DMS79 (cell line): ENCODE data around the gene ZNF384.

Experiments
- DNase-seq: peaks from one replicate; lab custom pipeline; 2025; lab: John Stamatoyannopoulos, UW

ZNF384 gene

DNA sequence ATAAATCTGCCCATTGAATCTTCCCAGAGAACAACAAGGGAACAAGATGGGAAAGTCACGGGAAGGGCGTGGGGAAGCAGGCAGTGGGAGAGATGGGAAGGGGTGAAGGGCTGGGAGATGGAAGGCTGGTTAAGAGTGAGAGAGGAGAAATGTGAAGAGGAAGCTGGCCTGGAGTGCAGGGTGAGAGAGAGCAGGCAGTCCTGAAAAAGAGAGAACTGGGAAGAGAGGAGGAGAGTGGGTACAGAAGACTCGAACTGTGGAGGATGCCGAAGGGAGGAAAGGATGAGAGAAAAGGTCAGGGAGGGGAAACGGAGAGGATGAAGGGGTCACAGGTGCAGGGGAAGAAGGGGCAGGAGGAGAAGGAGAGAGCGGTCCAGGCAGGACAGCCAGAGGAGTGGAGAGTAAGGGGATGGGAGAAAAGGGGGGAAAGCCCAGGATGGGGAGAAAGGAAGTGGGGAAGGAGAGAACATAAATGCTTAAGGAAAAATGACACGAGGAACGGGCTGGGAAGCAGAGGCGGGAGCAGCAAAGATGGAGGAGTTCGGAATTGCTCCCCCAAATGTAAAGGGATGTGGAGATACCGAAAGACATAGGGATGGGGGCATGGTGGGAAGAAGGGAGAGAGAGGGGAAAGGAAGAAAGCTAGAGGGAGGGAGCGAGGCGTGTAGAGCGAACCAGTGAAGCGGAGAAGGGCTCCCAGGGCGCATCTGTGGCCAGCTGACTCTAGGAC, 10.2 kb upstream of the ZNF384 start:
- no peak for DNase-seq

DNA sequence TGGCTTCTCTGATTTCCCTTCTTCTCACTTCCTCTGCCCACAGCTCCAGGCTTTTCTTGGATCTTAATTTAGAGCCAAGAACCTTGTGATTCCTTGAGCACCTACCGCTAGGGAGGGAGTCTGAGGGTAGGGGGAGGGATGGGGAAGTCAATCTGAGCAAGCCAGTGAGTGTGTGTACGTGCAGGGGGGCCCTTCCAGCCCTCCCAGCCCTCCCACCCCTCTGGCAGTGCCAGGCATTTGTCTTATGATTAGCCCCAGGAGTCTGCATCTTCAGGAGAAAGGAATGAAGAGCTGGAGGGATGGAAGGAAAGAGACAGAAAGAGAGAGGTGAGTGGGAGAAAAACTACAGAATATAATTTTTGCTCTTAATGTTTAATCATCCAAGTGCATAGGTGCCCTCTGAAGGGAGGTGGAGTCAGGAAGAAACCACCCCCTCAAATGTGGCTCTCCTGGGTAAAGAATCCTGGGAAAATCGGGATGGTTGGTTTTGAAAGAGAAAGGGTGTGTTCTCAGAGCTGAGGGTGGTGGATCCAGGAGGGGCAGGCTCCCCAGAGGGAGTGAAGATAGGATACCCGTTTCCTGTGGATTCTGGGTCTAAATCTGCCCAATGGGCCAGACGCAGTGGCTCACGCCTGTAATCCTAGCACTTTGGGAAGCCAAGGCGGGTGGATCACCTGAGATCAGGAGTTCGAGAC, 9.3 kb upstream of the ZNF384 start:
- DNase-seq, result no peak

DNA sequence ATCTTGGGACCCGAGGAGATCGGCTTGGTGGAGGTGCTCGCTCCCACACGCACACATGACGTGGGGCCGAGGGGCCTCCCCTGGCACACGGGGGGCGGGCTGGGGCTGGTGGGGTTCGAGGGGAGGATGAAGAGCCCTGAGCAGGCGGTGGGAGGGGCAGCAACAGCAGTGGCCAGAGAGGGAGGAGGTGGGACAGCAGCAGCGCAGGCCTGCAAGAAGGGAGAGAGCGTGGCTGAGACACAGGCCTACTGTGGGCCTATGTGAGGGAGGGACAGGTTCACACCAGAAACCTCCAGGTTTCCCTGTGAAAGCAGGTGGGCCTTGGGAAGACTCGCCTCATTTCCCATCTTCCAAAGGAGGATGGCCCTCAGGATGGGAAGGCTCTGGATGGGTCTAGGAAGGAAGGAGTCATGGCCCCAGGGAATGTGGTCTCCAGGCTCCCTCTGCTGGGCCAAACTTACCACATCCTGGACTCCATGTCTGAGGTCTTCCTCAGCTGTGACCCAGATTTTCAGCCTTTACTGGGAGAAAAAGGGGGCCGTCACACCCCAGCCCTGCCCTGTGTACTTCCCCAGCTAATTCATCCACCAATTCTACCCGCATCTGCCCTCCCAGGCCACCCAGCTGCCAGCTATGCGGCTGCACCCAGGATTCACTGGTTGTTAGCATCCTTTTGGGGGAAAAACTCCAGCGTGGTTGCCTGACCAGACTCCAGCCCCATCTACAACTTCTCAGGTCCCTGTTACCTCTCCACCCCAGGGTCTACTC, 8.6 kb upstream of the ZNF384 start:
- no peak for DNase-seq

DNA sequence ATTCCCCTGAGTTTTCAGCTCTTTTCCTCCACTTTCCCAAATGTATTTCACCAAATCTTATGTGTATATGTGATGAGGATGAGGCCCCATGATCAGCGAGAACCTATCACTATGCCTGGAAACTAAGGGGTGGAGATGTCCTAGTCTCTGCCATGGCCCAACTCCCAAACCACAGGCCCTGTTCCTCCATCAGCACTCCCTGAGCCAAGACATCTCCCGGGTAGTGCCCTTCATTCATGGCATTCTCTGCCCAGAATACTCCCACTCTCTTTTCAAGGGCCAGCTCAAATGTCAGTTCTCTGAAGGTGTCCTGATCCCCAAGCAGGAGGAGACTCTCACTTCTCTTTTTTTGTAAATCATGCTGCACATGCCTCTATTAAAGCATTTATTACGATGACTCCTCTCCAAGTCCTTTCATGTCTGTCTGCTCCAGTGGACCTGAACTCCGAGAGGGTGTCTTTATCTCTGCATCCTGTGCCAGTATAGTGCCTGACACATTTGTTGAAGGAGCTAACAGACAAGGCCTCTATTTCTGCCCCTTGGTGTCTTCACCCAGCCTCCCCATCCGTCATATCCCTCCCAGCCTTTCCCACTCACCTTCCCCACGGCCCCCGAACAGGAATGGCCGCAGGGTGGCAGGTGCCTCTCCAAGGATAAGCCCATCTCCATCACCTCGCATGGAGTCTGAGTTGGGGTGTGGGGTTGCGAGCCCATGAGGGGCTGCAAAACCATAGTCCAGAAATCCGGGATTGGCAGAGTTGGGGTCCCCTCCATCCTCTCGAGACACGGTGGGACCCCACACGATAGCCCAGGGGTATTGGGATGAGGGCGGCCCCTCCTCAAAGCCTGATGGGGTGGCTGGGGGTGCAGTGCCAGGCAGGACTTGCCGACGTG, 7.8 kb upstream of the ZNF384 start:
- no peak for DNase-seq

DNA sequence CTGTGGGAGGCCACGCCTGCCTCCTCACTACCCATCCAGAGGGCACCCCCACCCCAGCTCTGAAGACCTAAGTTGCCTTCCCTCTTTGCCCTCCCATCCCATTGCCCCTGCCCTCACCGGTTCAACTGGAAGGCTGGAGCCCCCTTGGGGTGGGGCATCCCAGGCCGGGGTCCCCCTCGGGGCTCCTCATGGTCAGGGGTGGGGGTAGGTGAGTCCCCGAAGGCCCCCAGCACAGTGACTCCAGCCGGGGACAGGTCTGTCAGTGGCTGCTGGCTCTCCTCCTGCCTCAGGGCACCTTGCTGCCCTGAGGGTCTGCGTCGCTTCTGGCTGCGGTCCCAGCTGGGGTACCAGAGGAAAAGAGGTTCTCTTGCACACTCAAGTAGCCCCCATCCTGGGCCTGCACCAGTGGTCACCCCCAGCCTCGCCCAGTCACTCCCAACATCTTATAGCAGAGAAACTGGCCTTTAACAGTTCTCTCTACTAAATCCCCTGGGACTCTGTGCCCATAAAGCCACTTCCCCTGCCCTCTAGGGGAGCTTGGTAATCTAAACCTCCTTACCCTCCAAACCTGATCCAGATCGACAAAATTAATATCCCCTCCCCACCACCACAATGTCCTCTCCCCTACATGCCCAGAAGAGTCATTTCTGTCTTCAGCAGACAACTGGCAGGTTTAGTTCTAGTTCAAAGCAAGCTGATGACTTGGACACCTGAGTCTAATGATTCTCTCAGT, 6.3 kb upstream of the ZNF384 start:
- no peak for DNase-seq

DNA sequence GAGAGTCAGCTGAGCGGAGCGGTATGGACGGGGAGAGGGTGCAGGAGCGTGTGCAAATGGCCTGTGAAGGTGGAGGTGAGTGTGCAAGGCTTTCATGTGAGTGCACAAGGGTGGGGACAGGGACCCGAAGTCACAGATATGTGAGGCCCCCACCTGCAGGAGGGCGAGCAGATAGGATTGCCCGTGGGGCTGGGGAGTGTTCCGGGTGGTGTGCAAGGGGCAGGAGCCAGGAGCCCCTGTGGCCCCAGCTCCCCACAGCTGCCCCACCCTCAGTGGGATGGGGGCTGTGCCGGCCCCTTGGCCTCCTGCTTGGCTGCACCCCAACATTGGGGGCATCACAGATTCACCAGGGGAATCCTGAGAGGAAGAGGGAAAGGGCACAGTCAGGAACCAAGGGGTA, 5.5 kb upstream of the ZNF384 start:
- DNase-seq, result no peak

DNA sequence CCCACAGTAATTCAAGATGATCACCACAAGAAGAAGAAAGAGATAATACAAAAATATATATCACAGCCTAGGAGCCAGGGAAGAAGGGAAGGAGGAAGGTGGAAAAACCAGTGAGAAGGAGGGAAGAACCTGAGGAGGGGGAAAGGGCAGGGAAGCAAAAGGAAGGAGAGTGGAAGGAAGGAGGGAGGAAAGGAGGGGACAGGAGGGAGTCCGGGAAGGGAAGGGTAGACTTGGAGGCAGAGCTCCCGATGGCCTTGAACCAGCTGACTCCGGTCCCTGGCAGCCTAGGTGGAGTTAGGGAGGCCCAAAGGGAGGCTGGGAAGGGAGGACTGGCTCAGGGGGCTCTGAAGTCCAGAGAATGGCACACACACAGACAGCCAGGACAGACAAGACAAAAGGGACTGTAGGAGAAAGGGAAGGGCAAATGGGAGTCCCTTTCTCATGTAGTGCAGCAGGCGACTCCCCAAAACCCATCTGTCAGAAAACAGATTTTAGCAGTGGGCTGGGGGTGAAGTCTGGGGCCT, 4.7 kb upstream of the ZNF384 start:
- DNase-seq, result no peak

DNA sequence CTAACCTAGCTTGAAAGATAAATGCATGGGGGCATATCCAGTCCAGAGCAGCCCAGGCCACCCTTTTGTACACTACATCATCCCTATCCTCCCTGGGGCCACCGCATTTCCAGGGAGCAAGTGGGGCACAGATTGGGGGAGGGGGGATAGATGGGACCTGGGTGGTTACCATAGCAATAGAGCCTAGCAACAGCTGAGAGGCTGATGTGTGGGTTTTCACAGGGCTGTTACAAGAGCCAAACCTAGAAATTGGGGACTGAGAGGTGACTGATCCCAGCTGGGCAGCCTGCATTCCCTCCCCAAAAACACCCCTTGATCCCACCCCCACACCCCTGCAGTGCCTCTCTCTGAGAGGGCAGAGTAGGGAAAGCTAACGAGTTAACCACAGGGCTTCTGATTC, 3.7 kb upstream of the ZNF384 start:
- DNase-seq, result no peak

DNA sequence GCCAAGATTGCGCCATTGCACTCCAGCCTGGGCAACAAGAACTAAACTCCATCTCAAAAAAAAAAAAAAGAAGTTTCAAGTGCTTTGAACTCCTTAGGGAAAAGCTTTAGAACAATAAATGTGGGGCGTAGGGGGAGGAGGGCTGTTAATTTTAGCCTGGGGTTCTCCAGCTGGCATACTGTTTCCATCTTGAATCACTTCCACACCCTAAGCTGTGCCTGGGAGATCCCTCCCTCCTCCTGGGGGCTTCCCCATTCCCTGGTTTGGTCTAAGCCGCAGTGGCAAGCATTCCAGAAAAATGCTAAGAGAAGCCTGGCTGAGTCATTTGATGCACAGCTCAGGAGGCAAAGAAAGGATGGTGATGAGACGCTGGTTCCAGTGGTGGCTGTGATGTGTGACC, 2.3 kb upstream of the ZNF384 start:
- DNase-seq, result no peak

DNA sequence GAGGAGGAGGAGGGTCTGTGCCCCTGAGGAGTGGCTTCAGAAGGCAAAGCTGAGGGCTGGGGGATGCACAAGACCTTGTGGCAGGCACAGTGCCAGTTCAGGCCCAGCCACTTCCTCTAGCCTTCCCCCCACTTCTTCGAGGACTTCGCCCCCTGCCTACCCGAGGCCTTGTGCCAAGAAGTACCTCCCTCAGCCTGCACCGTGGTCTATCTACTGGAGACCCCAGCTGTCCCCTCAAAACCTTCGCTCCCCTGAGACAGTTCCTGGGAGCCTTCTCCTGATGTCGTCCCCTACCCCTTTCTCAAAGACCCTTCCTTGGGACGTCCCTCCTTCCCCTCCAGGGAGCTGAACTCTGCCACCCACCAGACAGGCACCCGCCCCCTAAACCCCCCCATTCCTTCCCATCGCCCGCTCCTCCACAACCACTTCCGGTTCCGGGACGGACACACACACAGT, 604 bp downstream of the ZNF384 start:
- peak; percentile 57 for DNase-seq

DNA sequence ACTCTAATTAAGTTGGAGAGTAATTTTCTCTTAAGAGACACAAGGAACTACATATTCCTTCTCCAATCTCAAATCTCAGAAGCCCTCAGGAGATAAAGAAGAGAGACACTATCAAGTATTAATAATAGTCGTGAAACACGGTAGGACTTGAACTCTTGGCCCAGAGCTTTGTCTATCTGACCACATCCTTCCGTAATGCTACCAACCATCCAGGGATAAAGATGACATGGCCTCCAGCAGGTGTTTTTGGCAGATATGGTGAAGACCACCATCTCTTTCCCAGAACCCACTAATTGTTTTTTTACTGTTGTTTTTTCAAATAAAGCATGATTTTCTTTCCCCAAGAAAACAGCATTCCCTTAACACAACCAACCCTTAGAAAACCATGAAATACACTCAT, 3.4 kb downstream of the ZNF384 start:
- DNase-seq, result no peak

DNA sequence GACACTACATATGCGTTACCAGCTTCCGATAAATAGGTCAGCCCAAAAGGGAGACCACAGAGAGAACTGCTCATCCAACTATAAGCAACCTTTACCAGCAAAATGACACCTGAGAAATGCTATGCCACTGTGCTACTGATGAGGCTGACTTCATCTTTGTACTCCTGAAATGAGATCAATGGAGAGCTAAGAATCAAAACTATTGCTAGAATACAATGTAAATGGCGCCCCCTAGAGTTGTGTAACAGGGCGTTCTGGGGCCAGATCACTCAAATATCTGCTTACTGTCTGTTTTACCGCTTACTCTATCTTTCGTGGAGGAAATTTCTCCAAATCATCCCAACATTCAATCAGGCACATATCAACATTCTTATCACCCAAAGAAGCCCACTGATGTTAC, 4.6 kb downstream of the ZNF384 start:
- peak; percentile 12 for DNase-seq

DNA sequence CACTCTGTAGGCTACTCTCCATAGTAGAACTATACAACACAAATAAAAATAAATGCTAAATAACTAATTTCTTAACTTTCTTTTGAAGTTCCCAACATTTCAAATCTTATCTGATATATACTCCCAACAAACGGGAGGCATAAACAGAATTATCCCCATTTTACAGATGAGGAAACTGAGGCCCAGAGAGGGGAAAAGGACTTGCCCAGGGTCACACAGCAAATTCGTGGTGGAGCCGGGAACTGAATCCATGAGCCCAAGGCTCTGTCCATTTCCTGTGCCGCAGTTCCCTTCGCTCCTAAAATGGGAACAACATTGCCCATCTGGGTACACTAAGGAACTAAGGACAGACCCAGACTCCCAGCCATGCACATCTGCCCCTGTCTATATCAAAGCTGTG, 12.2 kb downstream of the ZNF384 start:
- no peak for DNase-seq

DNA sequence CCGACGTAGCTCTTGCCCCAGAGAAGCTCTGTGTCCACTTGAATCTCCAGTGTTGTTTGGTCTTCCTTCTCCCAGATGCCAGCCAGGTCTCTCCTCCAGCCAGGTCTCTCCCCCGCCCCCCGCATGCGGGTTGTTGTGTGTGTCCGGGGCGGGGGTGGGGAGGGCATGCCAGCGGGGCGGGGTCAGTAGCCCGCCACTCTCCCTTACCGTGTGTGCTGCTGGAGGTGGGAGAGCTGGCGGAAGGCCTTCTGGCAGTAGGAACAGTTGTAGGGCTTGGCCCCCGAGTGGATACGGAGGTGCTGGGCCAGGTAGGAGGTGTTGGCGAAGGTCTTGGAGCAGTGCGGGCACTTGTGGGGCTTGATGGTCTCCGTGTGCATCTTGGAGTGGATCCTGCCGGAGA, 17.0 kb downstream of the ZNF384 start:
- no peak for DNase-seq

DNA sequence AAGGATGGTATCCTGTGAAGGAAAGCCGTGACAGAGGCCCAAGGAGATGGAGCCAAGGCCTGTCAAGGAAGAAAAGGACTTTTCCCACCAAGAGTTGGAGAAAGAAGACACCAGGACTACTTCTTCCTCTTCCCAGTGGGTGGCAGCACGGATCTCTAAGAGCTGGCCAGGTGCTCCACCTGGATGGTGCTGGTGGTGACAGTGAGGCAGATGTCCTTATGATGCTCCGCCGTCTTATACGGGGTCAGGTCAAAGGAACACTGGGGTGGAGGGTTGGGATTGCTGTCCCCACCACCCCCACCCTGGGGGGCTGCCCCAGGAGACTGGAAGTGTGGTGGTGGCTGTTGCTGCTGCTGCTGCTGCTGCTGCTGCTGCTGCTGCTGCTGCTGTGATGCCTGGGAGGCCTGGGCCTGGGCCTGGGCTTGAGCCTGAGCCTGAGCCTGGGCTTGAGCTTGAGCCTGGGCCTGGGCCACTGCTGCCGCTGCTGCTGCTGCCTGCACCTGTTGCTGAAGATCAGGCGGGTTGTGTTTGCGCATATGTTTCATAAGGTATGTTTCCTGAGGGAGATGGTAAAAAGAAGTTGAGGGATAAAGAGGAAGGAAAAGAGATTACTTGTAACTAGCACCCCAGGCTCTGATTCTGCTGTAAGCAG, 21.5 kb downstream of the ZNF384 start:
- no peak for DNase-seq

DNA sequence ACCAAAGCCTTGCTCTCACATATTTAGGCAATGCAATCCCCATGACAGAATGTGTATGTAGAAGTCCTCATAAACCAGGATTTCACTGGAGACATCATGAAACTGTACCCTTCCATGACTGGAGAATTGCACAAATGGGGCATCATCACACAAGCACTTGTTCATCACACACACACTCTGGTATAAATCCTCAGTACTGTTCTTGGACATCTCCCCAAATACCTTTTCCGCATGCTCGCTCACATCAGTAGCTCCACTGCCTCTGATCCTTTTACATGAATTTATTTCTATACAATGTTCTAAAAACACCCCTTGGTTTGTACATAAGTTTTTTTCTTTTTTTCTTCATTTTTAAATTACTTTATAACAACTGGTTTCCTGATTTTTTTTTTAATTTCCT, 23.0 kb downstream of the ZNF384 start:
- DNase-seq, result no peak

DNA sequence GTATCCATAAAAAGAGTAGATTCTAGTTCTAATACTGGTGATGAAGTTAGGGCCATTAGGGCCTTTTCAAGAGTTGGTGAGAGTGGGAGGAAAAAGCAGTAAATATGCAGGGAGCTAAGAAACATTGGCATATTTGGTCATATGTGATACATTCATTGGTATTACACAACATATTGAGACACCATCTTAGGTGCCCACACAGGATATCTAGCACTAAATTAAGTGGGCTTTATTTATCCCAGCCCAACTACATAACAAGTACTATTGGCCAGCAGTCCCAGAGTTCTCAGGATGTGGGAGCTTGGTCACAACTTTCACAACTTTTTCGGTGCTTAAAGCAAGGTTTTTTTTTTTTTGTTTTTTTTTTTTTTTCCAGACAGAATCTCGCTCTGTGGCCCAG, 24.3 kb downstream of the ZNF384 start:
- DNase-seq, result no peak

DNA sequence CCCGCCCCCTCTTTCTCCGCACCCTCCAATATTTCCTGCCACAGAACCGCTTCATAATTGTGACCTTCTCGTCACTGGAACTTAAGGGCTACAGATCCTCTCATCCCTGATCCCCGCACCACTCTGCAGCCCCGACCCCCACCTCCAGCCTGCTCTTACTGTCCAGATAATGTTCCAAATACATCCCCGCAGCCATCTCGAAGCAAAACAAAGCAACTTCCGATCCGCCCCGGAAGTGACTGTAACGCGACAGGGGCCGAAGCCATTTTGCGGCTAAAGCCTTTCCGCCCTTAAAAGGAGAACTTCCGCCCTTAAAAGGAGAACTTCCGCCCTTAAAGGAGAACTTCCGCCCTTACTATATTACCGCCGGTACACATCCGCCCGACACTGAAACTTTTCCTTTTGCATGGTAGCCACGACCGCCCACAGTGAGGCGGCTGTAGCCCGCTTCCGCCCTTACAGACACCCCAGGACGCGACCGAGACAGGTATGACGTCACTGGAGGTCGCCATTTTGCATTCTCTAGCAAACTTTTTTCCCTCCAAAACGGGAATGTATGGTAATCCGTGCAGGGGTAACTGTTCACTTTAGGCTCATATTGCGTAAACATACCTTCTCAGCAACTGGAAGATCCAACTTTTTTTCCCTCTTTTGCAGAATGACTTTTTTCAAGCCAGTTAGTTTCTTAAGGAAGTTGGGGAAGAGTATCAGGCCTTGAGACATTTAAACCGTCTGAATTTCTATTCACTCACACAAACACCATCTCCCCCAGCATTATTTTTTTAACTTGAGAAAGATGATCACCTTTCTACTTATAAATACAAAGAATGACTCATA, 26.1 kb downstream of the ZNF384 start, which contains the start of gene ING4:
Gene ING4, minus strand, starts transcription at position 214 of the 837 bp plus-strand sequence. Its CDS starts 18 bp downstream, at position 196.
- peak; percentile 99 for DNase-seq

DNA sequence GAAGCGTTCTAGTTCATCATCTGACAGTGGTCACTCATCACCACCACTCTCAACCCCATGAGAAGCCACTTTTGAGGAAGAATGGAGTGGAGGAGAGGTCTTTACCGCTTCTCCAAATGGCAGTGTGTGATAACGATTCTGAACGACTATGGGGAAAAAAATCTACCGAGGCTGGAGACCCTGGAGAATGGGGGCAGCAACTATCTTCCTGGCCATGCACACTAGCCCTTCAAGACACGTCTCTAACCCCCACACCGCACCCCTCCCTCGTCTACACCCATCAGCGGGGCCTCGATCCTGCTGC, 26.6 kb downstream of the ZNF384 start:
- peak; percentile 51 for DNase-seq

DNA sequence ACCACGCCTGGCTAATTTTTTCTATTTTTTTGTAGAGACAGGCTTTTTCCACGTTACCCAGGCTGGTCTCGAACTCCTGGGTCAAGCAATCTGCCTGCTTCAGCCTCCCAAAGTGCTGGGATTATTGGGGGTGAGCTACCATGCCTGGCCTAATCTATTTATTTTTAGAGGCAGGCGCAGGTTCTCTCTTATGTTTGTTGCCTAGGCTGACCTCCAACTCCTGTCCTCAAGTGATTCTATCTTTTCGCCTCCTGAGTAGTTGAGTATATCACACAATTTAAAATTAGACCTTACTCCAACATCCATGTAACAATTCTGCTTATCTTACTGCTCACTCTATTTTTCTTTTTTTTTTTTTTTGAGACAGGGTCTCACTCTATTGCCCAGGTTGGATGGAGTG, 35.2 kb downstream of the ZNF384 start:
- no peak for DNase-seq
